ENCODE results near the gene KIAA1217.
"Not testable (repeated sequence)": the region's sequence is repeated elsewhere in the genome, so short reads cannot be mapped to it uniquely, and the experiment has no call there.

The KIAA1217 gene

GRCh38 chr10:24467605-24468004 lies 258.7 kb downstream of the KIAA1217 start:
- no peak for DNase-seq

GRCh38 chr10:24468281-24468751 lies 259.4 kb downstream of the KIAA1217 start:
- DNase-seq, result no peak

- DNase-seq, result no peak
Measured at GRCh38 chr10:24469993-24470392, 261.1 kb downstream of the KIAA1217 start.

- no peak for DNase-seq
Measured at GRCh38 chr10:24475598-24475997, 266.7 kb downstream of the KIAA1217 start.

GRCh38 chr10:24476913-24477701 lies 268.2 kb downstream of the KIAA1217 start:
- DNase-seq, result no peak

GRCh38 chr10:24477915-24478314 lies 269.0 kb downstream of the KIAA1217 start:
- DNase-seq, result no peak

- DNase-seq, result no peak
Measured at GRCh38 chr10:24479806-24480205, 270.9 kb downstream of the KIAA1217 start.

- DNase-seq, result no peak
Measured at GRCh38 chr10:24480447-24480846, 271.5 kb downstream of the KIAA1217 start.

- DNase-seq, result no peak
Measured at GRCh38 chr10:24481241-24481640, 272.3 kb downstream of the KIAA1217 start.

- not testable (repeated sequence) for DNase-seq
Measured at GRCh38 chr10:24482713-24483112, 273.8 kb downstream of the KIAA1217 start.

GRCh38 chr10:24483701-24484100 lies 274.8 kb downstream of the KIAA1217 start:
- DNase-seq, result peak; percentile 17

GRCh38 chr10:24484771-24485170 lies 275.8 kb downstream of the KIAA1217 start:
- no peak for DNase-seq

GRCh38 chr10:24485304-24485703 lies 276.4 kb downstream of the KIAA1217 start:
- DNase-seq, result no peak

GRCh38 chr10:24488631-24489030 lies 279.7 kb downstream of the KIAA1217 start:
- no peak for DNase-seq

GRCh38 chr10:24493165-24493564 lies 284.2 kb downstream of the KIAA1217 start:
- DNase-seq, result no peak

GRCh38 chr10:24494236-24494635 lies 285.3 kb downstream of the KIAA1217 start:
- no peak for DNase-seq

GRCh38 chr10:24494777-24495176 lies 285.8 kb downstream of the KIAA1217 start:
- DNase-seq, result no peak

- DNase-seq, result no peak
Measured at GRCh38 chr10:24495666-24496460, 286.9 kb downstream of the KIAA1217 start.

GRCh38 chr10:24496906-24497305 lies 288.0 kb downstream of the KIAA1217 start:
- no peak for DNase-seq

- DNase-seq, result peak; percentile 54
Measured at GRCh38 chr10:24501056-24501711, 292.2 kb downstream of the KIAA1217 start.

- DNase-seq, result no peak
Measured at GRCh38 chr10:24502006-24502405, 293.1 kb downstream of the KIAA1217 start.

GRCh38 chr10:24502801-24503460 lies 294.0 kb downstream of the KIAA1217 start:
- no peak for DNase-seq
